ENCODE measurements around the gene HOXA5. TPM values are rescaled to one million over a fixed set of nuclear protein-coding genes. Genes with fewer than 3 reads are reported as not detected.

Gene HOXA5
- total RNA-seq, 2 donors from 2014 or later: 0.14 TPM; not detected in 1

- Mint-ChIP-seq H3K4me1 (ENCODE audit: low read depth) (no peaks in the 10 kb centered on the region), H3K4me3 (no peak overlapping the region)
- no peak for ATAC-seq (replicated peaks in 1 of 2)
Measured at GRCh38 chr7:27122077-27122910, 21.2 kb downstream of the HOXA5 start.

GRCh38 chr7:27121684-27122076 lies 21.8 kb downstream of the HOXA5 start:
- Mint-ChIP-seq H3K27ac (no peak overlapping the region), H3K4me1 (ENCODE audit: low read depth) (no peaks in the 10 kb centered on the region), H3K27me3 (ENCODE audit: low read depth) (peaks cover 9% of the 10 kb centered on the region), H3K4me3 (no peak overlapping the region), H3K36me3 (ENCODE audit: insufficient read depth in 2 of 2) (no peaks in the 10 kb centered on the region), H3K9me3 (no peaks in the 10 kb centered on the region)
- no peak for DNase-seq
- no peak for ATAC-seq (replicated peaks in 1 of 2)

More at GRCh38 chr7:27122077-27122910, 21.2 kb downstream of the HOXA5 start:
- no peak for DNase-seq
- no peaks in the 10 kb centered on the region for H3K36me3 Mint-ChIP-seq (ENCODE audit: insufficient read depth in 2 of 2)
- H3K27me3 Mint-ChIP-seq (ENCODE audit: low read depth): peaks cover 15% of the 10 kb centered on the region
- H3K9me3 Mint-ChIP-seq: no peaks in the 10 kb centered on the region
- no peak overlapping the region for H3K27ac Mint-ChIP-seq

GRCh38 chr7:27119412-27119911 lies 24.0 kb downstream of the HOXA5 start:
- H3K36me3 Mint-ChIP-seq (ENCODE audit: insufficient read depth in 2 of 2): no peaks in the 10 kb centered on the region
- DNase-seq: no peak
- no peaks in the 10 kb centered on the region for H3K27me3 Mint-ChIP-seq (ENCODE audit: low read depth)
- H3K4me1 Mint-ChIP-seq (ENCODE audit: low read depth): no peaks in the 10 kb centered on the region
- no peak for ATAC-seq (replicated peaks in 1 of 2)
- H3K4me3 Mint-ChIP-seq: no peak overlapping the region
- no peak overlapping the region for H3K27ac Mint-ChIP-seq
- H3K9me3 Mint-ChIP-seq: no peaks in the 10 kb centered on the region

GRCh38 chr7:27118580-27118979 lies 24.9 kb downstream of the HOXA5 start:
- H3K4me1 Mint-ChIP-seq (ENCODE audit: low read depth): no peaks in the 10 kb centered on the region
- no peaks in the 10 kb centered on the region for H3K27me3 Mint-ChIP-seq (ENCODE audit: low read depth)
- no peak for DNase-seq
- H3K4me3 Mint-ChIP-seq: no peak overlapping the region
- H3K27ac Mint-ChIP-seq: no peak overlapping the region
- no peaks in the 10 kb centered on the region for H3K9me3 Mint-ChIP-seq
- no peak for ATAC-seq (replicated peaks in 1 of 2)
- no peaks in the 10 kb centered on the region for H3K36me3 Mint-ChIP-seq (ENCODE audit: insufficient read depth in 2 of 2)

GRCh38 chr7:27117887-27118491 lies 25.5 kb downstream of the HOXA5 start:
- DNase-seq (no peak), ATAC-seq (replicated peaks in 1 of 2) (no peak)
- Mint-ChIP-seq H3K27ac (no peak overlapping the region), H3K9me3 (no peaks in the 10 kb centered on the region), H3K27me3 (ENCODE audit: low read depth) (no peaks in the 10 kb centered on the region), H3K36me3 (ENCODE audit: insufficient read depth in 2 of 2) (no peaks in the 10 kb centered on the region), H3K4me1 (ENCODE audit: low read depth) (no peaks in the 10 kb centered on the region), H3K4me3 (no peak overlapping the region)

- Mint-ChIP-seq H3K4me1 (ENCODE audit: low read depth) (no peaks in the 10 kb centered on the region), H3K27ac (no peak overlapping the region), H3K27me3 (ENCODE audit: low read depth) (no peaks in the 10 kb centered on the region), H3K4me3 (no peak overlapping the region), H3K36me3 (ENCODE audit: insufficient read depth in 2 of 2) (no peaks in the 10 kb centered on the region), H3K9me3 (no peaks in the 10 kb centered on the region)
- ATAC-seq (replicated peaks in 1 of 2): no peak
- no peak for DNase-seq
Measured at GRCh38 chr7:27116962-27117886, 26.3 kb downstream of the HOXA5 start.

GRCh38 chr7:27116031-27116961 lies 27.2 kb downstream of the HOXA5 start:
- Mint-ChIP-seq H3K36me3 (ENCODE audit: insufficient read depth in 2 of 2) (no peaks in the 10 kb centered on the region), H3K27ac (no peak overlapping the region), H3K27me3 (ENCODE audit: low read depth) (no peaks in the 10 kb centered on the region), H3K4me1 (ENCODE audit: low read depth) (no peaks in the 10 kb centered on the region), H3K9me3 (no peaks in the 10 kb centered on the region), H3K4me3 (no peak overlapping the region)
- no peak for ATAC-seq (replicated peaks in 1 of 2)
- DNase-seq: no peak

- no peak overlapping the region for H3K4me3 Mint-ChIP-seq
- DNase-seq (no peak), ATAC-seq (replicated peaks in 1 of 2) (no peak)
- no peaks in the 10 kb centered on the region for H3K36me3 Mint-ChIP-seq (ENCODE audit: insufficient read depth in 2 of 2)
- H3K4me1 Mint-ChIP-seq (ENCODE audit: low read depth): no peaks in the 10 kb centered on the region
- H3K9me3 Mint-ChIP-seq: no peaks in the 10 kb centered on the region
- no peaks in the 10 kb centered on the region for H3K27me3 Mint-ChIP-seq (ENCODE audit: low read depth)
- no peak overlapping the region for H3K27ac Mint-ChIP-seq
Measured at GRCh38 chr7:27115221-27116026, 28.1 kb downstream of the HOXA5 start.

GRCh38 chr7:27114881-27115220 lies 28.6 kb downstream of the HOXA5 start:
- H3K36me3 Mint-ChIP-seq (ENCODE audit: insufficient read depth in 2 of 2): no peaks in the 10 kb centered on the region
- no peaks in the 10 kb centered on the region for H3K27me3 Mint-ChIP-seq (ENCODE audit: low read depth)
- no peak overlapping the region for H3K27ac Mint-ChIP-seq
- H3K4me3 Mint-ChIP-seq: no peak overlapping the region
- no peaks in the 10 kb centered on the region for H3K9me3 Mint-ChIP-seq
- ATAC-seq (replicated peaks in 1 of 2) (no peak), DNase-seq (no peak)
- H3K4me1 Mint-ChIP-seq (ENCODE audit: low read depth): no peaks in the 10 kb centered on the region

GRCh38 chr7:27113991-27114769 lies 29.3 kb downstream of the HOXA5 start:
- ATAC-seq (replicated peaks in 1 of 2) (no peak), DNase-seq (no peak)
- no peaks in the 10 kb centered on the region for H3K4me1 Mint-ChIP-seq (ENCODE audit: low read depth)
- no peaks in the 10 kb centered on the region for H3K36me3 Mint-ChIP-seq (ENCODE audit: insufficient read depth in 2 of 2)
- no peak overlapping the region for H3K4me3 Mint-ChIP-seq
- H3K27ac Mint-ChIP-seq: no peak overlapping the region
- H3K9me3 Mint-ChIP-seq: no peaks in the 10 kb centered on the region
- no peaks in the 10 kb centered on the region for H3K27me3 Mint-ChIP-seq (ENCODE audit: low read depth)

Measured in activated T-cell treated with anti-CD3 and anti-CD28 coated beads, Interleukin-2, amount 50 U/mL, for 72 hours (primary cell).